GDM1 (cell line): ENCODE results near the gene SAP25.

Experiments
- DNase-seq: peaks from one replicate; lab custom pipeline; 2025; lab: John Stamatoyannopoulos, UW

SAP25 gene

DNA sequence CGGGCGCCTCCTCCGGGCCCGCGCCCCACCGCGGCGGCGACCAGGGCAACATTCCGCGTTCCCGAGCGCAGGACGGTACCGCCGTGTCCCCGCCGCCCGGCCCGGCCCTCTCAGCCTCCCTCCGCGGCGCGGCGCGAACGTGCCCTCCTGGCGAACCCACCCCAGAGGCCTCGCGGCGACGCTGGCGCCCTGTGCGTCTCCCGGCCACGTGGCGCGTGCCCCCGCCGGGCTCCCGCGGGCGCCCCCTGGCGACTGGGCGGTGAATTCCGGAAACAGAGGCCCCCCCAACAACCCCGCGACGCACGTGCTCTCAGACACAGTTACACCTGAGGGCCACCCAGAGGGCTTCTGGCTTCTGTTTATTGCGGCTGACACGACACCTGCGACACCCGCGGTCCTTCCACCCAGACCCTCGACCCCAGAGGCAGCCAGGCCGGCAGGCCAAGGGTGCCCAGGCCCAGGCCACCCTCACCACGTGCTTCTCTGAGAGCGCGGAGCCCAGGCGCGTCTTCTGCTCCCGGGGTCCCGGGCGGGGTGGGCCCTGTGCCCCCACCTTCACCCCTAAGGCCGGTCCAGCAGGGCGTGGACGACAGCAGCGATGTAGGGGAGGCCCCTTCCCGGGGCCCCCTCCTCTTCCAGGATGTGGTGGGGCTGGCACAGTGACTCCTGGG is at the start of gene SAP25:
Gene SAP25, minus strand, starts transcription at position 210 of the 671 bp plus-strand sequence. Its CDS starts 158 bp downstream, at position 52.
- no peak for DNase-seq

DNA sequence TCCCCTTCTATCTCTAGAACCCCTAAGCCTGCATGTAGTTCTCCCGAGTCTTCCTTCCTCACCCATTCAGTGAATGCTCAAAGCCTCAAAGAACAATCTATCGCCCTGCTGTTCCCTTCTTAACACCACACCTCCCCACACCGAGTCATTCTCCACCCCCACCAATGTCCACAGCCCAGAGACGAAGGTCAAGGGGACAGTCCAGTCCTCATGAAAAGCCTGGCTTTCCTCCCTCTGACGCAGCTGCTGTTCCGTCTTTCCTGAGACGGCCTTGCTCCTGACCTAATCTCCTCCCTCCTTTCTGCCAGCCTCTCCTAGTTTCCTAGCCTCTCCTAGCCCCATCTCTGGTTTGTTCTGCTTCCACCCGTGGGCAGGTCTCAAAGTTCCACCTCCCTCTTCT is 47.9 kb upstream of the SAP25 start:
- DNase-seq, result no peak

DNA sequence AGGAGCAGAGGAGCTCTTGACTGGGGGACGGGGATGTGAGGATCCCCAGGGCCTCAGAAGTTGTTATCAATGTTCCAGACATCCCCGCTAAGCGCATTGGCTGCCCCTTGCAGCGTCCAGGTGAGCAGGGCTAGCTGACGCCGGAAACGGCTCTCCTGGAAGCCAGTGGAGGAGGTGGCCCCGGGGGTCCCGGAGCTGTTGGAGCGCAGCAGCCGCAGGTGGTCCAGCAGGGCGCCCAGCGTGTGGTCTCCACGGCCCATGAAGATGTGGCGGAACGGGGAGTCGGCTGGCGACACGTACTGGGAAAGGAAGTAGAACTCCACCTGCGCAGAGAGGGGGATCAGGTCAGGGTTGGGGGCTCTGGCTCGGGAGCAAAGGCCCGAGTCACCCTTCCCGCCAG is 47.1 kb upstream of the SAP25 start:
- DNase-seq, result no peak

DNA sequence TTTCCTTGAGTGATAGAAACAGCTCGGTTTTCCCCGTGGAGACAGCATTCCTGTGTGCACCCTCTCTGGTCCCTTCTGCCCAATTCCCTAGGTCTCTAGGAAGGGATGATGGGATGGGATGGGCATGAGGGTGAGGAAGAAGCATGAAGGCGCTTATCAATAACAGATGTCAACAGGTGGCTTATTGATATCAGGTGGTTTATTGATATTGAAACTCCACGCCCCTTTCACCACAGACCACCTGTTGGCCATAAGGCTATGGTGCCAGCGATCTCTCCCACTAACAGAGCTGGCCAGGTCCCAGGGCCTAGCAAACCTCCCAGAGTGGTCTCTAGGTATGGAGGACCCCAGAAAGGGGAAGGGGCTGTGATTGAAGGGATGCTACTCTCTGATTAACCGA is 46.5 kb upstream of the SAP25 start:
- DNase-seq, result no peak

DNA sequence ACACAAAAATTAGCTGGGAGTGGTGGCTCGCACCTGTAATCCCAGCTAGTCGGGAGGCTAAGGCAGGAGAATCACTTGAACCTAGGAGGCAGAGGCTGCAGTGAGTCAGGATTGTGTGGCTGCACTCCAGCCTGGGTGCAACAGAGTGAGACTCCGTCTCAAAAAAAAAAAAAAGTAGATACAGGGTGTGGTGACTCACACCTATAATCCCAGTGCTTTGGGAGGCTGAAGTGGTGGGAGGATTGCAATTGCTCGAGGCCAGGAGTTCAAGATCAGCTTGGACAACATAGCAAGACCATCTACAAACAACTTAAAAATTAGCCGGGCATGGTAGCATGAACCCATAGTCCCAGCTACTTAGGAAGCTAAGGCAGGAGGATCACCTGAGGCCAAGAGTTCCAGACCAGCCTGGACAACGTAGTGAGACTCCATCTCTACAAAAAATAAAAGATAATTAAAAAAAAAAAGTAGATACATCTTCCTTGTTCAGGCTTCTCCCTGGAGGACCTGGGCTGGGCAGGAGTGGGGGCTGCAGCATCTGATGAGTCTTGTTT is 40.7 kb upstream of the SAP25 start:
- no peak for DNase-seq

DNA sequence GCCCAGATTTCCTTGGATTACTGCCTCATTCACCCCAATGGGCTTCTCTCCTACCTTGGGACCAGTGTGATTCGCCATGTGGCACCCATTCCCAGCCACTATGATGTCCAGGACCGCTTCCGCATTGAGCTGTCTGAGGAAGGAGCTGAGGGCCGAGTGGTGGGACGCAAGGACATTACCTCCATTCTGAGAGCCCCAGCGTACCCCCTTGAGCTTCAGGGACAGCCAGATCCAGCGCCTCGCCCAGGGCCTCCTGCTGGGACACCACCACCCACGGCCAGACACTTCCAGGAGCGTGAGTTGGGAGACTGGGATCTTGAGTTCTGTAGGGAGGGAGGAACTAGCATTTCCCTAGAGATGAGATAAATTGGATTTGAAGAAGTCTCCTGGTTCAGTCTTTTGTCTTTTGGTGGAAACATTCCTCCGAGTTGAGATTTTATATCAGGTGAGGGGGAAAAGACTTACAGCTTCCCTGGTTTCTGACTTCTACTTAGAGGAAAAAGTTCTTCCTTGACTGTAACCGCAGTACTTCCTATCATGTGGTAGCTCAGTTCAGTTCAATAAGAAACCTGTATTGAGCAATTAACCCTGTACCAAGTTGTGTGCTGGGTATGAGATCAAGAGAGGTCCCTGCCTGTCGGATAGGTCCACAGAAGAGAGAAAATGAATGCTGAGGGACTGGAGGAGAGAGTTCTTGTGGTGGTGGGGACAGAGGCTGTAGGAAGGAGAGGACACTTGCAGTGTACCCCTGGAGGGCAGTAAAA is 39.9 kb upstream of the SAP25 start:
- no peak for DNase-seq

DNA sequence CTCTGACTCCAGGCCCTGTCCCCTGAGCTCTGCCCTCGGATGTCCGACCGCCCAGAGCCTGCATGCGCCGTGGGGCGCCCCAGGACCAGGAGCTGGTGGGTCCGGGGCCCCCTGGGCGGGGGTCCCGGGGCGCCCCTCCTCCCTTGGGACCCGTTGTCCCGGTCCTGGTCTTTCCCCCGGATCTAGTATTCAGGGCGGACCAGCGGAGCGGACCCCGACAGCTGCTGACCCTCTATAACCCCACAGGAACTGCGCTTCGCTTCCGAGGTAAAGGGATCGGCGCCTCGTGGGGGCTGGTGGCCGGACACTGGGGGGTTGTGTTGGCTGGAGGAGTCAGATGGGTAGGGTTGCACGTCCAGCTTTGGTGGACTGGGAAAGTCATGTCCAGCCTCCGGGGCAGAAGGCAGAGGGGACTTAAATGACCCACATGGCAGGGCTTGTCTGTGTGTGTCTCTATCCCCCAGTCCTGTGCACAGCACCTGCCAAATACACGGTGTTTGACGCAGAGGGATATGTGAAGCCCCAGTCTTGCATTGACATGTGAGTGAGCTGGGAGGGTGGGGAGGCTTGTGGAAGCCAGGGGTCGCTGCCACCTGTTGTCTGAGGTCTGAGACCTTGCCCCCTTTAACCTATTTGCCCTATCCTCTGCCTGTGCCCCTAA is 39.2 kb upstream of the SAP25 start:
- DNase-seq, result no peak

DNA sequence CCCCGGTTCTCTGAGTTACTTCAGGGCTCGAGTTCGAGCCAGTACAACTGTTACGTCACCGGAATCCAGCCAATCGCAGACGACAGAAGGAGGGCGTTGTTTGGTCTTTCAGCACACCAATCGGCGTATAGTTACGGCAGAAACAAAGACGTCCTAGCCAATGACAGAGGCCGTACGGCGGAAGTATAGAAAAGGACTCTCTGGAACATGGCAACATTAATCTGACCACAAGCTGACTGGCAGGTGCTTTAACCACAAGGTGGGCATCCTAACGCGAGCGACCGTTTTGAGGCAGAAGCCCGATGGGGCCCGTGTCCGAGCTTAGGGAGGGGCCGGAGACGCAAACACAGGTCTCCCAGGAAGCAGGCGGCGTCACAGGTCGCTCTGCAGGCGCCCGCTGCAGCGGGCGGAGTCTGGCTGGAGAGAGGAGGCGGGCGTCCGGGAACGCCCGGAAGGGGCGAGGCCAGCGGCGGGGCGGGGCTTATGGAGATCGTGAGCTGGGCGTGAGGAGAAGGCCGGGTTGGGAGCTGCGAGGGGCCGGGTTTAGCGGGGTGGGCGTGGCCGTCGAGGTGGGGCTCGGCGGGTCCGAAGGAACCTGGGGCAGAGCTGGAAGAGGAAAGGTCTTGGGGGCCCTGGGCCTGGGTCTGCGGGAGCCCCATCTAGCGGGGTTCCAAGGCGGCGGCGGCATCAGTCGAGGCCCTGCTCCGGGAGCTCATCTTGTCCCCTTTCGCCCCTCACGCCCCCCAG is 38.5 kb upstream of the SAP25 start, which contains the start of gene MOSPD3:
Gene MOSPD3, plus strand, starts transcription at position 558 of the 747 bp plus-strand sequence. CDS start 252 bp downstream, outside the sequence.
- peak; percentile 95 for DNase-seq

DNA sequence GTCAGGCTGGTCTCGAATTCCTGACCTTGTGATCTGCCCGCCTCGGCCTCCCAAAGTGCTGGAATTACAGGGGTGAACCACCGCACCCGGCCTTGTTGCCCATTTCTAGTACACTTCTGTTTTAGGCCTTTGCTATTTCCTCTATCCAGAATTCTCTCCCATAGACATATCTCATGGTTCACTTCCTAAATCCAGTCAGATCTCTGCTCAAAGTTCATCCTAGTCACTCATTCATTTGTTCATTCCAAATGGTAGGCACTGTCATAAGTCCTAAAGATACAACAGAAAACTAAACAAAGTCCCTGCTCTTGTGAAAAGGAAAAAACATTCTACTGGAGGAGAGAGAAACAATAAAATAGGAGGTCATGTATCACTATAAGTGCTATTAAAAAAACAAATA is 36.3 kb upstream of the SAP25 start:
- DNase-seq, result no peak

DNA sequence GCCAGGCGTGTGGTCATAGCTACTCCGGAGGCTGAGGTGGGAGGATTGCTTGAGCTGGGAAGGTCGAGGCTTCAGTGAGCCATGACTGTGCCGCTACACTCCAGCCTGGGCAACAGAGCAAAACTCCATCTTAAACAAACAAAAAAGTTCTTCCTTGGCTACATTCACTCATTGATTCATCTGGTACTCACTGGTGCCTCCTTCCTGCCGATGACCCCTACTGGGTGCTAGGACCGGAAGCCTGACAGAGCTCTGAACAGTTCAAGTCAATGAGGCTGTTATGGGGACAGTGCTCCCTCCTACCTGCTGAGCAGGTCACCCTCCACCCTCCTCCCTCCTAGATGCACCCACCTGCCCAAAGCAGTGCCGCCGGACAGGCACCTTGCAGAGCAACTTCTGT is 33.4 kb upstream of the SAP25 start:
- no peak for DNase-seq

DNA sequence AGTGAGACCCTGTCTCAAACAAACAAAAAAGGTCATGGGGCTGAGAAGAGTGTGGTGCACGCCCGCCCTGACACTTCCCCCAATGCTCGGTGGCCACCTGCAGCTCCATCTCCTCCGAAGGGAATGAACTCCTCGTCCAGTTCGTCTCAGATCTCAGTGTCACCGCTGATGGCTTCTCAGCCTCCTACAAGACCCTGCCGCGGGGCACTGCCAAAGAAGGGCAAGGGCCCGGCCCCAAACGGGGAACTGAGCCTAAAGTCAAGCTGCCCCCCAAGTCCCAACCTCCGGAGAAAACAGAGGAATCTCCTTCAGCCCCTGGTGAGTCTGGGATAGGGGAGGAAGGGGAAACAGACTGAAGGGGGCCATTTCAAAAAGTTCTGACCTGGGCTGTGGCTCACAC is 32.6 kb upstream of the SAP25 start:
- no peak for DNase-seq

DNA sequence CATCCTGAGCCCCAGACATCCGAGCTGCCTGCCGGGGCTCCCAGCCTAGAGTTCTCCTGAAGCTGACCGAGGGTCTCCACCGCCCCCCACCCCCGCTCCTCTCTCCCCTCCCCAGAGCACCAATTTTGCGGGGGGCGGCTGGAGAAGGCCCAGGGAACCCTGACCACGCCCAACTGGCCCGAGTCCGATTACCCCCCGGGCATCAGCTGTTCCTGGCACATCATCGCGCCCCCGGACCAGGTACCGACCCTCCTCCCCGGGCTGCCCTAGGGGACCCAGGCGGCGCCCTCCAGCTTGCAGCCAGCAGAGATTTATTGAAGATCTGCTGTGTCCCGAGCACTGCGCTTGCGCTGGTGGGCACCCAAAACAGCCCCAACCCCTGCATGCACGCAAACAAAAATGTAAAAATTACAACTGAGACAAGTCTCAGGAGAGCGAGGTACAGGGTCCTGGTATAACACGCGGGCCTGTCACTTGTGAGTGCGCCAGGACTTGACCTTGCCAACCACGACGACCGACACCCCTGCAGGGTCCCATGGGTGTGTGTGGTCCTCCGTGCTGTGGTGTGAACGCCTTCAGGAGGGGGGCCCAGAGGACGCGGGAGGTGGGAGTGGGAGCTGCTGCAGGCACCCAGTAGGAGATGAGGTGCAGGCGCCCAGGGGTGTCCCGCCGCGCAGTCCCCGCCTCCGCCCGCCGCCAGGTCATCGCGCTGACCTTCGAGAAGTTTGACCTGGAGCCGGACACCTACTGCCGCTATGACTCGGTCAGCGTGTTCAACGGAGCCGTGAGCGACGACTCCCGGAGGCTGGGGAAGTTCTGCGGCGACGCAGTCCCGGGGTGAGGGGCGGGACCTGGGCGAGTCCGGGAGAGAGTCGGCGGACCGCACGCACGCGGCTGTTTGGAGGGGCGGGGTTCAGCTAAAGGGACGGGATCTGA is 31.5 kb upstream of the SAP25 start:
- DNase-seq, result no peak

DNA sequence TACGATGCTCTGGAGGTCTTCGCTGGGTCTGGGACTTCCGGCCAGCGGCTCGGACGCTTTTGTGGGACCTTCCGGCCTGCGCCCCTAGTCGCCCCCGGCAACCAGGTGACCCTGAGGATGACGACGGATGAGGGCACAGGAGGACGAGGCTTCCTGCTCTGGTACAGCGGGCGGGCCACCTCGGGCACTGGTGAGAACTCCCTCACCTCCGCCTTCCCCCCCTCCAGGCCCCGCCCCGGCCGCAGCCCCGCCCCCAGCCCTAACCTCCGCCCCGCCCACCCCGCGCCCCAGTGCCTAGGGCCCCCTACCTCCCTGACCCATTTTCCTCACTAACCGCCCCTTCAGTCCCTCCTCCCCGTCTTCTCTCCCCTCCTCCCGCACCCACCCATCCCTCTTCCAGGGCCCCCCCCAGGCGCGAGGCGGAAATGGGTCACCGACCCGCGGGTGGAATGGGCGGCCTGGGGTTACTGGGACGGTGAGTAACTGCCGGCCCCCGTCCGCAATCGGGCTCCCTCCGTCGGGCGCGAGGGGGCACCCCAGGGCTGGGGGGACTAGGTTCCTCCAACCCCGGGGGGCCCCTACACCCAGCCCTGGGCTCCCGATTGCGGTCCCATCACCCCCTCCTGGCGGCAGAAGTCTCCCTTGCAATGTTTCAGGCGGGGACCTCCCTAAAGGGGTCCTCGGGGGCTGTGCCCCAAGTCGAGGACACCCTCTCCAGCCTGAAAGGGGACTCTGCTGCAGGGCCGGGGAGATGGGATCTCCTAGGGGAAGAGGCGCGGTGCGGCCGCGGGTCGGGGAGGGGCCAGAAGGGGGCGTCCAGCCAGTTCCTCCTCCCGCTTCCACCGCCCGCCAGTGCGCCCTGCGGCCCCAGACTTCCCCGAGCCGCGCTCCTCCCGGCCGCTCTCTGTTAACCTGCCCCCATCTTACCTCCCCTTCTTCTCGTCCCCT is 30.6 kb upstream of the SAP25 start:
- peak; percentile 65 for DNase-seq

DNA sequence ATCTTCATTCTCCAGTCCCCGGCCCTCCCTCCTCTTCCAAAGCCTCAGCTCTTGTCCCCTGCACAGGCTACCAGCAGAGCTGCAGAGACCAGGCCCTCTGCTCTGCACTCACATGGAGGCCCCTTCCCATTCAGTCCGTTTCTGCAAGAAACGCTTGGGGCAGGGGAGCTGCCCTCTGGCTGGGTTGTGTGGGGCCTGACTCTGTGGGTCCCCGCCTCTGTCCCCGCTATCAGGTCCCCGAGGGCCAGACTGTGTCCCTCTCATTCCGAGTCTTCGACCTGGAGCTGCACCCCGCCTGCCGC is 30.0 kb upstream of the SAP25 start:
- no peak for DNase-seq

DNA sequence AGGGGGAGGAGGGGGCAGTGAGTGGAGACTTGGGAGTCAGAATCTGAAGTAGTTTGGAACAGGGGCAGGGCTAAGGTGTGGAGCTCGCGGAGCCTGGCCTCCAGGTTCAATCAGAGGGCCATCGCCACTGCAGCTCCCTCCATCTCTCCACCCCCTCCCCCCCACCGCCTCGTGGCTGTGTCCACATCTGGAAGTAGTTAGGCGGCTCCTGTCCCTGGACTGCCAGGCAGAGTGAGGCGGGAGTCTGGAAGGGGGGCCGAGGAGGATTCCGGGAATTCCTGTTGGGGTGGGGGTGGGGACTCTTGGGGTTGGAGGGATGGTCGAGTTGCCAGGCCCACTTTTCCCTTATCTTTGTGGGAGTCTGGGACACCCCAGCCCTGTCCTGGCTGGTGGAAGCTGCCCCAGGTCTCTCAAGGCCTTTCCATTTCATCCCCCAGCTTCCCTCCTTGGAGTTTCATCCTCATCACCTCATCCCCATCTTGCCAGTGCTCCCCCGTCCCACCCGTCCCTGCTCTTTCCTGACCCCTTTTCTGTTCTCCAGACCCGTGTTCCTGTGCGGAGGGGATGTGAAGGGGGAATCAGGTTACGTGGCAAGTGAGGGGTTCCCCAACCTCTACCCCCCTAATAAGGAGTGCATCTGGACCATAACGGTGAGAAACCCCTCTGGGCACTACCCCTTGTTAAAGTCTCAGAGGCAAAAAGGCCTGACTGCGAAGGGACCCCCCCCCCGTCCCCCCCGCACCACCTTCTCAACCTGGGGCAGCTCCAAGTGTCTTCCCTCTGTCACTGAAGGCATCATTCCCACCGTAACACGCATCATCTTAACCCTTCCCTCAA is 29.4 kb upstream of the SAP25 start:
- no peak for DNase-seq

DNA sequence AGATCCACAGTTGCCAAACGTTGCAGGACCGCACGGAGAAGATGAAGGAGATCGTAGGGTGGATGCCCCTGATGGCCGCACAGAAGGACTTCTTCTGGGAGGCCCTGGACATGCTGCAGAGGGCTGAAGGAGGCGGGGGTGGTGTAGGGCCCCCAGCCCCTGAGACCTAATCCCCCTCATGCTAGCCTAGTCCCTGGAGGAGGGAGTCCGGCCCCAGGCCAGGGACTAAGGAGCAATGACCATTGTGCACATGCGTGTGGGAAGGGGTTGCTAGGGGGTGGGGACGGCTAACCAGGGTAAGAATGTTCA is 27.0 kb upstream of the SAP25 start:
- DNase-seq, result no peak

DNA sequence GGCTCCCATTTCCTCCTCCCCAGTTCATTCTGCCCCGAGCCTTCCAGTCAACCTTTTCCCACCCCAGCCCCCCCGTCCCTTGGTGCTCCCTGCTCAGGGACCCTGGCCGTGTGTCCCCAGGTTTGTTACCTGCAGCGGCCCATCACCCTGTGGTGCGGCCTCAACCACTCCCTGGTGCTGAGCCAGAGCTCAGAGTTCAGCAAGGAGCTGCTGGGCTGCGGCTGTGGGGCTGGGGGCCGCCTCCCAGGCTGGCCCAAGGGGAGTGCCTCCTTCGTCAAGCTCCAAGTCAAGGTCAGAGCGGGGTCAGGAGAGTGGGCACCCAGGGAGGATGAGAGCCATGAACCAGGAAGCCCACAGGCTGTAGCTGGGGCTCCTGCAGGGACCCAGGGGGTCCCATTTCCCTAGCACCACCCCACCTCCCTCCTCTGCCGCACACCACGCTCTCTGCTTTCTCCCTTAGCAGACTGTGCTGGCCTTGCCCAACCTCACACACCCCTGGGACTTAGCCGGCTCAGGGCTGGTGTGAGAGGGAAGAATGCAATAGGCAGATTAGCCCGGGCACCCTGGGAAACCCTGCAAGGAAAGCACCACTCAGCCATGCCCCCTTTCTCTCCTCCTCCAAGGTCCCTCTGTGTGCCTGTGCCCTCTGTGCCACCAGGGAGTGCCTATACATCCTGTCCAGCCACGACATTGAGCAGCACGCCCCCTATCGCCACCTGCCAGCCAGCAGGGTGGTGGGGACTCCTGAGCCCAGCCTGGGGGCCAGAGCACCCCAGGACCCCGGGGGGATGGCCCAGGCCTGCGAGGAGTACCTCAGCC is 26.4 kb upstream of the SAP25 start:
- DNase-seq, result no peak

DNA sequence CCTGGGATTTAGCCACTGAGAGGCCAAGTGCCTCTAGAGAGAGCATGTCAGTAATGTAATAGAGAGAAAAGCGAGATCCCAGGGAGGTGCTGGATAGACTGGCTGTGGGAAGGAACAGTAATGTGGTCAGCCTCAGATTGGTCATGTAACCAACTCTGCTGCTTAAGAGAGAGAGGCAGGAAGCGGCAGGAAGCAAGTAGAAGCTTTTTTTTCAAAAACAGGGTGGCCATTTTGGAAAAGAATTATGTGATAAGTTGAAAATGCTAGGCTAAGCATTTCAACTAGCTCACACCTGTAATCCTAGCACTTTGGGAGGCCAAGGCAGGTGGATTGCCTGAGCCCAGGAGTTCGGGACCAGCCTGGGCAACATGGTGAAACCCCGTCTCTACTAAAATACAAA is 24.7 kb upstream of the SAP25 start:
- DNase-seq, result peak; percentile 53
